Endodermal cell (in vitro differentiated cells): ENCODE measurements around the gene AGMAT. TPM values are rescaled to one million over a fixed set of nuclear protein-coding genes. Genes with fewer than 3 reads are reported as not detected.
A peak's percentile ranks its signal among the peaks of the same experiment; 100 is the strongest.

Experiments
- DNase-seq: peaks from one replicate; pipeline ENCODE4 v3.0.0-alpha.2; 2017
- H3K27ac ChIP-seq: 2 replicates; pipeline ENCODE4 v1.5.1; 2013; ENCODE audit warnings: mild to moderate bottlenecking, low read depth, low read length, moderate library complexity
- H3K27me3 ChIP-seq: 2 replicates; pipeline ENCODE4 v1.6.1; 2013; ENCODE audit warnings: mild to moderate bottlenecking, low read length, moderate library complexity; ENCODE audit not compliant: insufficient read depth, control insufficient read depth, poor library complexity, severe bottlenecking
- H3K36me3 ChIP-seq: 2 replicates; pipeline ENCODE4 v1.7.0; 2013; ENCODE audit warnings: mild to moderate bottlenecking, low read length, moderate library complexity; ENCODE audit not compliant: control insufficient read depth, insufficient read depth
- H3K4me1 ChIP-seq: one replicate; pipeline ENCODE4 v1.7.0; 2013; ENCODE audit warnings: low read length; ENCODE audit not compliant: control insufficient read depth, insufficient read depth
- H3K4me3 ChIP-seq: 2 replicates; pipeline ENCODE4 v1.5.1; 2013; ENCODE audit warnings: mild to moderate bottlenecking, low read length, moderate library complexity
- H3K9ac ChIP-seq: 2 replicates; pipeline ENCODE4 v1.6.1; 2013; ENCODE audit warnings: mild to moderate bottlenecking, low read length, moderate library complexity; ENCODE audit not compliant: poor library complexity, severe bottlenecking; ENCODE audit errors: extremely low read depth
- H3K9me3 ChIP-seq: 2 replicates; pipeline ENCODE4 v1.6.1; 2013; ENCODE audit warnings: mild to moderate bottlenecking, low read length, moderate library complexity; ENCODE audit not compliant: control insufficient read depth
- H3K27ac Mint-ChIP-seq: 2 replicates; pipeline ENCODE4 v1.8.0; 2020; ENCODE audit warnings: mixed read lengths
- H3K27me3 Mint-ChIP-seq: 2 replicates; pipeline ENCODE4 v1.8.0; 2021; ENCODE audit warnings: mild to moderate bottlenecking, mixed read lengths; ENCODE audit not compliant: insufficient read depth
- H3K36me3 Mint-ChIP-seq: 2 replicates; pipeline ENCODE4 v1.8.0; 2020; ENCODE audit warnings: low read depth, mixed read lengths
- H3K4me1 Mint-ChIP-seq: 2 replicates; pipeline ENCODE4 v1.8.0; 2020; ENCODE audit warnings: mixed read lengths
- H3K4me3 Mint-ChIP-seq: 2 replicates; pipeline ENCODE4 v1.8.0; 2020; ENCODE audit warnings: mild to moderate bottlenecking, moderate library complexity, mixed read lengths
- H3K9me3 Mint-ChIP-seq: 2 replicates; pipeline ENCODE4 v1.8.0; 2020; ENCODE audit warnings: mild to moderate bottlenecking, mixed read lengths
- WGBS, 2 experiments: methylation state at CpG; one replicate each; pipeline versions ENCODE4 v1.1.5 to v1.1.7; 2013; ENCODE audit warnings: missing lambda C conversion rate in 2 of 2, mixed read lengths in 1 of 2; ENCODE audit not compliant: insufficient coverage in 1 of 2, insufficient read length in 1 of 2; 5-methylcytosine and 5-hydroxymethylcytosine counted together
- total RNA-seq, 2 donors: library from RNA; stranded (reverse); fragmentation: NEBNext Ultra II Directional in 1 of 2; extraction: Animal tissue kit (Norgen Biotek cat#: 25700) in 1 of 2; gene quantifications; 2 replicates in 1 of 2; 3 replicates in 1 of 2; pipeline ENCODE4 v1.2.1, GENCODE V29; 2021
- TF ChIP-seq, protein P1 (sequence below): fragments of 200-600 bp; sonication (generic); conservative IDR thresholded peaks from 2 replicates; pipeline ENCODE4 v1.5.0; 2021; ENCODE audit warnings: antibody characterized with exemption, mild to moderate bottlenecking

AGMAT gene
- total RNA-seq, 2 donors from 2014 or later: 3.8 to 4.4 TPM

DNA sequence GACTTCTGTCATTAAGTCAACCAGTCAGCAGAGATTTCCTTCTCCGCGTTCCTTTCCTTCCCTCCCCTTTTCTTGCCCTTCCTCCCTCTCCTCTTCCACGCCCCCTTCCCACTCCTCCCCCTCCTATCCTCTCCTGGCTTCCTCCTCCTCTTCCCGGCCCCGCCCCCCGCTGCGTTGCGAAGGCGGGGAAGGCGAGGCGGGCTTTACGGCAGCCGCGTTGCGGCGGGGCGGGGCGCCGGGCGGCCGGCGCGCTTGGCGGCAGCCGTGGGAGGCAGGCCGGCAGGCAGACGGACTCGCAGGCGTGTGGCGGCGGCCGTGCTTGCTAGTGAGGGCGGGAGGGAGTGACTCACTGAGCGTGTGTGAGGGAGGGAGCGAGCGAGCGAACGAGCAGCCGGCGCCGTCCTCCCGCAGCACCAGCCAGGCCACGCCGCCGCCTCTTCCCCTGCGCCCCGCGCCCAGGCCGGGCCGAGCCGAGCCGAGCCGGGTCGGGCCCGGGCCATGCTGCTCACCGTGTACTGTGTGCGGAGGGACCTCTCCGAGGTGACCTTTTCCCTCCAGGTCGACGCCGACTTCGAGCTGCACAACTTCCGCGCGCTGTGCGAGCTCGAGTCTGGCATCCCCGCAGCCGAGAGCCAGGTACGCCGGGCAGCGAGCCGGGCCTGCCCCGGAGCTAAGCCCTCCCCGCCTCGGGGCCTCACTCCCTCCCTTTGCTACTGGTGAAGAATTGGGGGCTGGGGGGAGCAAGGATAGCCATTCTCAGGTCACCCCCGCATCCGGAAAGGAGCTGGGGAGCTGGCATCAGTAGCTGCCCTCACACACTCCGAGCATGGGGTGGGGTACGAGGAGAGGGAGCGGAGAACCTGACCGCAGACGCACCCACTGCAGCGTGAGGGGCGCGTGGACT, 32.6 kb upstream of the AGMAT start, which contains the start of gene DDI2:
Gene DDI2, plus strand, starts transcription at position 286 of the 904 bp plus-strand sequence. Its CDS starts 213 bp downstream, at position 499.
- WGBS, 2 experiments: 0% methylated on average over 33 to 86 of the region's 86 CpGs

DNA sequence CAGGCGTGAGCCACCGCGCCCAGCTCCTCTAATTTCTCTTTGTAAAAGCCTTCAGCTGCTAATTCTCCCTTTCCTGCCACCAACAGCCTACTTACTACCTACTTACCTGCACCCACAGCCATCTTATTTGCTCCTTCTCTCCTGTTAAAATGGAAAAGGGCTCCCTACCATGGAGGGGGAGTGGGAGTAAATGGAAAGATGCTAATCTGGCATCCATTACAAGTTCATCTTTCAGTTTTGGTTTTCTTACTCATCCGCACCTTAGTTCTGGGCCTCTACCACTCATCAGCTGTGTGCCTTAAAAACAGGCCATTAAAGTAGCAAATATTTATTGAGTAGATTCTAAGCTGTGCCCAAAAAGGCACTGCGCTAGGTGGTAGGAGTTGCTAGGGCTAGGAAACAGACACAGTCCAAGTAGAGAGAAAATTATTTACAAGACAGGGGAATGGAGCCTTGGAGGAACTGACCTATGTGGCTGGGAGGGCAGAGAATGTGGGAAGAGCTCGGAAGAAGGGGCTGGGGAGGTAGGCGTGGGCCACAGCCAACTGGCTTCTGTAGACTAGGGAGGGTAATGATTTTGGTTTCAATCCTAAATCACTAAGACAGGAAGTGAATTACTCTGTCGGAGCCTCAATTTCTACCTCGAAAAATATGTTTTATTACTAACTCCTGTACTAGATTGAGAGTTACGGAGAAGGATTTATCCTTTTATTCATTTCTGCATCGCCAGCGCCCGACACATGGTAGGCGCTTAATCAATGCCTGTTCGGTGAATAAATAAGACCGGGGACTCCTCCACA, 31.7 kb upstream of the AGMAT start:
- no peaks in the 10 kb centered on the region for H3K27me3 ChIP-seq
- H3K4me1 ChIP-seq: peaks cover 6% of the 10 kb centered on the region
- DNase-seq: peak; percentile 70
- no peaks in the 10 kb centered on the region for H3K36me3 Mint-ChIP-seq
- H3K27ac Mint-ChIP-seq: peak overlapping the region; percentile 85
- H3K4me3 ChIP-seq: peak overlapping the region; percentile 83
- H3K9me3 ChIP-seq: no peaks in the 10 kb centered on the region
- H3K9me3 Mint-ChIP-seq: no peaks in the 10 kb centered on the region
- 34% methylated on average over 15 to 16 of the region's 16 CpGs for WGBS, 2 experiments
- H3K36me3 ChIP-seq: peaks cover 4% of the 10 kb centered on the region
- peak overlapping the region; percentile 37 for H3K9ac ChIP-seq
- TF ChIP-seq, protein P1, sequence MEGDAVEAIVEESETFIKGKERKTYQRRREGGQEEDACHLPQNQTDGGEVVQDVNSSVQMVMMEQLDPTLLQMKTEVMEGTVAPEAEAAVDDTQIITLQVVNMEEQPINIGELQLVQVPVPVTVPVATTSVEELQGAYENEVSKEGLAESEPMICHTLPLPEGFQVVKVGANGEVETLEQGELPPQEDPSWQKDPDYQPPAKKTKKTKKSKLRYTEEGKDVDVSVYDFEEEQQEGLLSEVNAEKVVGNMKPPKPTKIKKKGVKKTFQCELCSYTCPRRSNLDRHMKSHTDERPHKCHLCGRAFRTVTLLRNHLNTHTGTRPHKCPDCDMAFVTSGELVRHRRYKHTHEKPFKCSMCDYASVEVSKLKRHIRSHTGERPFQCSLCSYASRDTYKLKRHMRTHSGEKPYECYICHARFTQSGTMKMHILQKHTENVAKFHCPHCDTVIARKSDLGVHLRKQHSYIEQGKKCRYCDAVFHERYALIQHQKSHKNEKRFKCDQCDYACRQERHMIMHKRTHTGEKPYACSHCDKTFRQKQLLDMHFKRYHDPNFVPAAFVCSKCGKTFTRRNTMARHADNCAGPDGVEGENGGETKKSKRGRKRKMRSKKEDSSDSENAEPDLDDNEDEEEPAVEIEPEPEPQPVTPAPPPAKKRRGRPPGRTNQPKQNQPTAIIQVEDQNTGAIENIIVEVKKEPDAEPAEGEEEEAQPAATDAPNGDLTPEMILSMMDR: no peak
- peaks cover 28% of the 10 kb centered on the region for H3K4me1 Mint-ChIP-seq
- H3K27me3 Mint-ChIP-seq: peaks cover 7% of the 10 kb centered on the region
- H3K27ac ChIP-seq: peak overlapping the region; percentile 19
- H3K4me3 Mint-ChIP-seq: peak overlapping the region; percentile 91

More for the DNA sequence above, 32.6 kb upstream of the AGMAT start, which contains the start of gene DDI2:
- H3K9me3 Mint-ChIP-seq: no peaks in the 10 kb centered on the region
- H3K4me1 Mint-ChIP-seq: peaks cover 28% of the 10 kb centered on the region
- peaks cover 4% of the 10 kb centered on the region for H3K27me3 Mint-ChIP-seq
- H3K36me3 Mint-ChIP-seq: peaks cover 2% of the 10 kb centered on the region
- Histone ChIP-seq H3K27ac (peak within 1 kb of the TSS; percentile 62), H3K4me3 (peak within 1 kb of the TSS; percentile 99), H3K4me1 (peaks cover 6% of the 10 kb centered on the region), H3K9ac (peak within 1 kb of the TSS; percentile 62), H3K9me3 (no peaks in the 10 kb centered on the region), H3K36me3 (peaks cover 4% of the 10 kb centered on the region), H3K27me3 (no peaks in the 10 kb centered on the region)
- peak within 1 kb of the TSS; percentile 91 for H3K4me3 Mint-ChIP-seq
- peak; percentile 98 for DNase-seq
- TF ChIP-seq, protein P1: no peak
- H3K27ac Mint-ChIP-seq: peak within 1 kb of the TSS; percentile 89

DNA sequence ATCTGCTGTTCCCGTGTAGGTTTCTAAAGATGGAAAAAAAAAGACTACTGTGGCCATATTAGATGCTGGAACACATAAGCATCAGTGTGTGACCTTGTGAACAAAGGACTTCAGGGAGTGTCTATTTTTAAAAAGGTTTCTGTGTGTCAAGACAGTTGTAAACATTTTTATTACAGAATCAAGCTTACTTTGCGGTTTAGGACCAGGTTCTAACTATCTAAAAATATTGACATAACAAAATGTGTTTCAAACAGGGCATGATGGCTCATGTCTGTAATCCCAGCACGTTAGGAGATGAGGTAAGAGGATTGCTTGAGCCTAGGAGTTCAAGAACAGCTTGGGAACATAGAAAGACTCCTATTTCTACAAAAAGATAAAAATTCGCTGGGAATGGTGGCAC, 25.3 kb upstream of the AGMAT start:
- peaks cover 7% of the 10 kb centered on the region for H3K27me3 ChIP-seq

More for the DNA sequence above, 25.3 kb upstream of the AGMAT start:
- H3K4me3 ChIP-seq: no peak overlapping the region
- H3K4me1 ChIP-seq: no peaks in the 10 kb centered on the region
- no peak for DNase-seq
- Mint-ChIP-seq H3K27me3 (peaks cover 36% of the 10 kb centered on the region), H3K36me3 (no peaks in the 10 kb centered on the region), H3K4me3 (no peak overlapping the region), H3K4me1 (peaks cover under 1% of the 10 kb centered on the region), H3K27ac (no peak overlapping the region), H3K9me3 (no peaks in the 10 kb centered on the region)
- no peak overlapping the region for H3K27ac ChIP-seq
- H3K9ac ChIP-seq: no peak overlapping the region
- WGBS, 2 experiments: 89 to 97% methylated on average over 3 to 4 of the region's 4 CpGs
- H3K36me3 ChIP-seq: no peaks in the 10 kb centered on the region
- TF ChIP-seq, protein P1: no peak
- no peaks in the 10 kb centered on the region for H3K9me3 ChIP-seq
